H1 (cell line): ENCODE results near the gene UGT1A1. TPM values are rescaled to one million over a fixed set of nuclear protein-coding genes. Genes with fewer than 3 reads are reported as not detected.
A peak's percentile ranks its signal among the peaks of the same experiment; 100 is the strongest.

Source experiments
- CTCF ChIA-PET: fragments of 300-600 bp; sonication (Branson Sonifier 250); formaldehyde crosslinking; loops from one replicate; lab custom pipeline; 2021; ENCODE audit not compliant: partially characterized antibody; lab: Charles Lee
- POLR2A ChIA-PET: fragments of 300-600 bp; sonication (Branson Sonifier 250); formaldehyde crosslinking; loops from one replicate; lab custom pipeline; 2021; ENCODE audit warnings: inconsistent platforms; ENCODE audit not compliant: partially characterized antibody; lab: Charles Lee
- DNase-seq, 2 experiments: peaks; one replicate each; pipeline versions ENCODE4 v3.0.0 to v3.0.0-alpha.2; 2010 to 2022; ENCODE audit warnings: low spot score in 2 of 2, low read depth in 1 of 2, mixed read lengths in 1 of 2
- FAIRE-seq: peaks from 2 replicates; lab custom pipeline; 2011; peaks lifted over from hg19 to GRCh38; lab: Jason Lieb, UNC
- H2AFZ ChIP-seq: 2 replicates; pipeline ENCODE4 v1.8.1; 2012; ENCODE audit warnings: low read length, inconsistent platforms
- H2AK5ac ChIP-seq: 2 replicates; pipeline ENCODE4 v1.6.1; 2013; ENCODE audit warnings: low read depth, low read length
- H2BK120ac ChIP-seq: replicated peaks from 2 replicates; pipeline ENCODE3; 2013; ENCODE audit warnings: low read depth, low read length, inconsistent platforms
- H2BK12ac ChIP-seq: 2 replicates; pipeline ENCODE4 v1.6.1; 2013; ENCODE audit warnings: low read depth, low read length
- H2BK15ac ChIP-seq: 2 replicates; pipeline ENCODE4 v1.6.1; 2013; ENCODE audit warnings: low read length
- H2BK20ac ChIP-seq: 2 replicates; pipeline ENCODE4 v1.6.1; 2013; ENCODE audit warnings: low read length
- H2BK5ac ChIP-seq: 2 replicates; pipeline ENCODE4 v1.6.1; 2013; ENCODE audit warnings: low read depth, low read length
- H3K14ac ChIP-seq: 2 replicates; pipeline ENCODE4 v1.6.1; 2013; ENCODE audit warnings: inconsistent platforms; ENCODE audit not compliant: insufficient read length
- H3K18ac ChIP-seq: 2 replicates; pipeline ENCODE4 v1.6.1; 2013; ENCODE audit warnings: low read length; ENCODE audit errors: extremely low read depth
- H3K23ac ChIP-seq: 2 replicates; pipeline ENCODE4 v1.6.1; 2013; ENCODE audit warnings: inconsistent platforms; ENCODE audit not compliant: insufficient read length
- H3K23me2 ChIP-seq: 2 replicates; pipeline ENCODE4 v1.6.1; 2013; ENCODE audit warnings: low read depth, low read length
- H3K27ac ChIP-seq: 2 replicates; pipeline ENCODE4 v1.6.1; 2011; ENCODE audit warnings: low read depth, low read length, inconsistent platforms
- H3K27me3 ChIP-seq, 4 experiments: replicated peaks in 1 of 4; 1 replicate in 1 of 4; 2 replicates in 3 of 4; pipeline versions ENCODE4 v1.6.1 to v1.8.1; 2011 to 2013; ENCODE audit warnings: low read length in 3 of 4, mild to moderate bottlenecking in 3 of 4, inconsistent platforms in 2 of 4, mixed read lengths in 2 of 4, moderate library complexity in 1 of 4; ENCODE audit not compliant: control insufficient read depth in 3 of 4, insufficient read depth in 3 of 4; ENCODE audit errors: extremely low read depth in 1 of 4
- H3K36me3 ChIP-seq, 4 experiments: 2 replicates each; pipeline versions ENCODE4 v1.6.1 to v1.8.1; 2011 to 2013; ENCODE audit warnings: mild to moderate bottlenecking in 4 of 4, low read length in 3 of 4, moderate library complexity in 2 of 4, control low read depth in 1 of 4, inconsistent platforms in 1 of 4; ENCODE audit not compliant: insufficient read depth in 4 of 4, control insufficient read depth in 2 of 4
- H3K4ac ChIP-seq: replicated peaks from 2 replicates; pipeline ENCODE3; 2013; ENCODE audit warnings: low read length, low read depth, mixed read lengths, inconsistent platforms; ENCODE audit not compliant: insufficient read length
- H3K4me1 ChIP-seq, 4 experiments: replicated peaks in 1 of 4; 1 replicate in 1 of 4; 2 replicates in 3 of 4; pipeline versions ENCODE4 v1.6.1 to v1.8.1; 2011 to 2013; ENCODE audit warnings: low read length in 3 of 4, inconsistent platforms in 2 of 4, mixed read lengths in 1 of 4; ENCODE audit not compliant: insufficient read depth in 4 of 4, control insufficient read depth in 3 of 4
- H3K4me2 ChIP-seq, 2 experiments: 2 replicates each; pipeline versions ENCODE4 v1.6.1 to v1.8.1; 2011 to 2013; ENCODE audit warnings: low read depth in 2 of 2, low read length in 2 of 2, control low read depth in 1 of 2, inconsistent platforms in 1 of 2, mild to moderate bottlenecking in 1 of 2; ENCODE audit not compliant: insufficient read depth in 1 of 2
- H3K4me3 ChIP-seq, 4 experiments: fragments of 200-600, 300-600 bp in 1 of 4; sonication (generic), shearing (Covaris generic), sonication (Bioruptor Twin) in 1 of 4; 2 replicates each; pipeline versions ENCODE4 v1.5.1 to v1.8.1; 2011 to 2016; ENCODE audit warnings: low read length in 4 of 4, low read depth in 3 of 4, control low read depth in 2 of 4, inconsistent platforms in 2 of 4, mild to moderate bottlenecking in 2 of 4, mixed read lengths in 1 of 4, moderate library complexity in 1 of 4; ENCODE audit not compliant: insufficient read depth in 2 of 4; ENCODE audit errors: extremely low read depth in 1 of 4
- H3K56ac ChIP-seq: replicated peaks from 2 replicates; pipeline ENCODE3; 2013; ENCODE audit warnings: low read depth, mild to moderate bottlenecking, mixed read lengths, low read length, inconsistent platforms; ENCODE audit not compliant: insufficient read length
- H3K79me1 ChIP-seq: 2 replicates; pipeline ENCODE4 v1.6.1; 2013; ENCODE audit warnings: low read depth, low read length, control low read depth
- H3K79me2 ChIP-seq, 2 experiments: 2 replicates each; pipeline versions ENCODE4 v1.6.1 to v1.8.1; 2012 to 2013; ENCODE audit warnings: low read length in 2 of 2, mild to moderate bottlenecking in 2 of 2, inconsistent platforms in 1 of 2; ENCODE audit not compliant: insufficient read depth in 2 of 2, control insufficient read depth in 1 of 2
- H3K9ac ChIP-seq, 4 experiments: replicated peaks in 1 of 4; 1 replicate in 1 of 4; 2 replicates in 3 of 4; pipeline versions ENCODE4 v1.6.1 to v1.8.1; 2011 to 2013; ENCODE audit warnings: low read depth in 3 of 4, low read length in 3 of 4, control low read depth in 2 of 4, mild to moderate bottlenecking in 2 of 4, moderate library complexity in 2 of 4, inconsistent platforms in 1 of 4; ENCODE audit errors: extremely low read depth in 1 of 4
- H3K9me3 ChIP-seq, 2 experiments: 2 replicates each; pipeline versions ENCODE4 v1.6.1 to v1.8.1; 2012 to 2013; ENCODE audit warnings: mild to moderate bottlenecking in 2 of 2, moderate library complexity in 2 of 2, control low read depth in 1 of 2, inconsistent platforms in 1 of 2, low read depth in 1 of 2, low read length in 1 of 2, mixed read lengths in 1 of 2; ENCODE audit not compliant: insufficient read depth in 2 of 2
- H4K20me1 ChIP-seq, 2 experiments: replicated peaks in 1 of 2; 2 replicates each; pipeline versions ENCODE3 to v1.8.1; 2011 to 2013; ENCODE audit warnings: inconsistent platforms in 2 of 2, low read length in 2 of 2, mild to moderate bottlenecking in 1 of 2; ENCODE audit not compliant: insufficient read depth in 2 of 2, control insufficient read depth in 1 of 2
- H4K5ac ChIP-seq: 2 replicates; pipeline ENCODE4 v1.6.1; 2013; ENCODE audit warnings: low read length, low read depth, mixed read lengths, inconsistent platforms; ENCODE audit not compliant: insufficient read length
- H4K8ac ChIP-seq: 2 replicates; pipeline ENCODE4 v1.8.0; 2013; ENCODE audit warnings: mild to moderate bottlenecking, moderate library complexity, low read length, inconsistent platforms; ENCODE audit not compliant: insufficient read depth; ENCODE audit errors: extremely low read depth
- H4K91ac ChIP-seq: replicated peaks from 2 replicates; pipeline ENCODE3; 2013; ENCODE audit warnings: low read length, mixed read lengths, inconsistent platforms; ENCODE audit not compliant: insufficient read length
- CBX5 ChIP-seq: fragments of 300-800, 300-1000 bp; sonication (generic); IDR thresholded peaks from 2 replicates; pipeline ENCODE4 v1.7.1; 2016; ENCODE audit warnings: antibody characterized with exemption, low read length, low read depth
- CEBPB ChIP-seq: IDR thresholded peaks from 2 replicates; pipeline ENCODE4 v1.6.1; 2012; ENCODE audit warnings: low read depth, low read length
- CTCF ChIP-seq, 3 experiments: IDR thresholded peaks; 1 replicate in 2 of 3; 2 replicates in 1 of 3; pipeline versions ENCODE4 v1.5.1 to v1.6.1; 2011; ENCODE audit warnings: low read length in 3 of 3, mild to moderate bottlenecking in 3 of 3, inconsistent platforms in 2 of 3, low read depth in 1 of 3, moderate library complexity in 1 of 3; ENCODE audit not compliant: insufficient read depth in 1 of 3; ENCODE audit errors: control extremely low read depth in 1 of 3
- EZH2 ChIP-seq: fragments of 200-600 bp; sonication (generic); IDR thresholded peaks from 2 replicates; pipeline ENCODE4 v1.7.1; 2012; ENCODE audit warnings: low read depth, mild to moderate bottlenecking, moderate library complexity, low read length, inconsistent platforms; ENCODE audit not compliant: severe bottlenecking
- GTF2F1 ChIP-seq: IDR thresholded peaks from 2 replicates; pipeline ENCODE4 v1.6.1; 2012; ENCODE audit warnings: low read depth, low read length, improper control_type of control experiment, borderline replicate concordance
- HDAC6 ChIP-seq: IDR thresholded peaks from one replicate; pipeline ENCODE4 v1.7.1; 2012; ENCODE audit warnings: low read depth, mild to moderate bottlenecking, inconsistent platforms, low read length, moderate library complexity
- MAFK ChIP-seq: IDR thresholded peaks from 2 replicates; pipeline ENCODE4 v1.6.1; 2012; ENCODE audit warnings: low read depth, mild to moderate bottlenecking, improper control_type of control experiment, low read length
- POU5F1 ChIP-seq: IDR thresholded peaks from 2 replicates; pipeline ENCODE4 v1.6.1; 2011; ENCODE audit warnings: low read depth, mild to moderate bottlenecking, low read length, moderate library complexity
- SIX5 ChIP-seq: IDR thresholded peaks from 2 replicates; pipeline ENCODE4 v1.6.1; 2011; ENCODE audit warnings: mild to moderate bottlenecking, low read depth, low read length
- SP1 ChIP-seq: IDR thresholded peaks from 2 replicates; pipeline ENCODE4 v1.6.1; 2011; ENCODE audit warnings: low read depth, low read length
- SUZ12 ChIP-seq: fragments of 200-600 bp; sonication (generic); IDR thresholded peaks from 2 replicates; pipeline ENCODE4 v1.6.1; 2012; ENCODE audit warnings: mild to moderate bottlenecking, inconsistent platforms, low read length, moderate library complexity, mixed read lengths
- WGBS, 2 experiments: shearing (Covaris generic) in 1 of 2; methylation state at CpG; one replicate each; pipeline versions ENCODE4 v1.1.6 to v1.1.7; 2013 to 2015; ENCODE audit warnings: low lambda C conversion rate in 2 of 2, mixed read lengths in 2 of 2, inconsistent platforms in 1 of 2, low coverage in 1 of 2, missing lambda C conversion rate in 1 of 2; ENCODE audit not compliant: insufficient replicate concordance in 2 of 2, insufficient coverage in 1 of 2, insufficient read length in 1 of 2; ENCODE audit errors: extremely low coverage in 1 of 2, missing lambda C conversion rate in 1 of 2; 5-methylcytosine and 5-hydroxymethylcytosine counted together
- polyA plus RNA-seq, 7 experiments: library from polyadenylated mRNA; depleted of rRNA in 3 of 7; stranded (reverse) in 5 of 7; unstranded in 2 of 7; fragments of >200 nt in 5 of 7; fragments of 200-250 nt in 2 of 7; gene quantifications; 1 replicate in 5 of 7; 2 replicates in 1 of 7; 4 replicates in 1 of 7; pipeline versions ENCODE4 v1.2.1 to v1.2.3, GENCODE V29; 2011 to 2013; ENCODE audit warnings: missing spikeins in 2 of 7, mixed read lengths in 2 of 7
- total RNA-seq: library from RNA; stranded (reverse); fragmentation: NEBNext Ultra II Directional; extraction: Animal tissue kit (Norgen Biotek cat#: 25700); gene quantifications from 2 replicates; pipeline ENCODE4 v1.2.1, GENCODE V29; 2021

The UGT1A1 gene
- total and polyA plus RNA-seq, 2 of the 8 experiments (the other 6 are each of a cell fraction or from before 2014, with no cell fraction given) = not detected

- peak; percentile 75 for FAIRE-seq
- H3K9me3 ChIP-seq = no peaks in the 10 kb centered on the region
- 54% methylated on average over 11 of the region's 11 CpGs; no CpG with 5 or more reads in 1 of the 2 experiments for WGBS, 2 experiments
- TF ChIP-seq SP1 (no peak), CEBPB (no peak), GTF2F1 (no peak), MAFK (no peak), CTCF (IDR thresholded peaks at IDR 0.05; ENCODE audit: control extremely low read depth in 1 of 3, insufficient read depth in 1 of 3, low read depth in 1 of 3, low read length in 3 of 3) (peak; percentile 83 to 91 (median 90)), CBX5 (no peak), HDAC6 (no peak), EZH2 (no peak), SUZ12 (no peak), POU5F1 (no peak), SIX5 (no peak)
Measured at GRCh38 chr2:233711312-233712008, 48.6 kb upstream of the UGT1A1 start.

More at GRCh38 chr2:233711312-233712008, 48.6 kb upstream of the UGT1A1 start:
- CTCF ChIA-PET = interaction anchor here (0.6 to 3.2 kb wide), 22 partner anchors 13 to 283 kb away, joined by 3 to 19 read pairs (median 4); partner anchors contain the start of gene UGT1A3
- Histone ChIP-seq H3K23me2 (no peaks in the 10 kb centered on the region), H4K8ac (0 out of 2 replicates have a peak overlapping the region, but pooled peaks have one; percentile 8), H3K36me3 (no peaks in the 10 kb centered on the region), H3K79me2 (no peaks in the 10 kb centered on the region), H3K18ac (no peak overlapping the region), H3K4me2 (no peak overlapping the region), H2BK120ac (no peak overlapping the region), H3K56ac (no peak overlapping the region), H4K5ac (no peak overlapping the region), H3K9ac (no peak overlapping the region), H2BK20ac (no peak overlapping the region), H3K27ac (no peak overlapping the region), H3K27me3 (peaks cover 0 to 1% (median 0%) of the 10 kb centered on the region in 4 experiments; a peak in 1 of 7 replicates), H3K4ac (no peak overlapping the region), H3K23ac (no peak overlapping the region), H2BK5ac (no peak overlapping the region), H3K4me1 (no peaks in the 10 kb centered on the region), H3K4me3 (no peak overlapping the region), H2BK12ac (no peak overlapping the region), H2BK15ac (no peak overlapping the region), H3K14ac (no peak overlapping the region), H4K91ac (no peak overlapping the region), H4K20me1 (no peaks in the 10 kb centered on the region), H2AFZ (peak overlapping the region; percentile 94; the same call in 1 of the 2 replicates), H3K79me1 (no peaks in the 10 kb centered on the region), H2AK5ac (no peak overlapping the region)
- peak; percentile 50 to 91 for DNase-seq
- POLR2A ChIA-PET = no interaction called here
